ENCODE results near the gene STARD9. TPM values are rescaled to one million over a fixed set of nuclear protein-coding genes. Genes with fewer than 3 reads are reported as not detected.

STARD9 gene
- total RNA-seq, 1 donor from 2014 or later: 10.0 TPM

DNA sequence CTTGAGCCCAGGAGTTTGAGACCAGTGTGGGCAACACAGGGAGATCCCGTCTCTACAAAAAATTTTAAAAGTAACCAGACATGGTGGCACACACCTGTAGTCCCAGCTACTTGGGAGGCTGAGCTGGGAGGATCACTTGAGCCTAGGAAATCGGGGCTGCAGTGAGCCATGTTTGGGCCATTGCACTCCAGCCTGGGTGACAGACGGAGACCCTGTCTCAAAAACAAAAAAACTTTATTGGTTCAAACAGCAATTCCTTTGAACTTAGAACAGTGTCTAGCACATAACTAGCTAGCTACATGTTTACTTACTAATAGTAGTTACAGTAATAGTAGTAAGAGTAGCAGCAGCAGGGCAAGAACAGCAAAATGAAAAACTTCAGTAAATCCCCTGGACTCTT is 16.7 kb upstream of the STARD9 start:
- TF ChIP-seq CTCF (IDR thresholded peaks at IDR 0.05; ENCODE audit: unreplicated experiment): no peak
- H3K27ac Mint-ChIP-seq: no peak overlapping the region
- peaks cover 20% of the 10 kb centered on the region for H3K36me3 Mint-ChIP-seq
- no peaks in the 10 kb centered on the region for H3K27me3 Mint-ChIP-seq (ENCODE audit: low read depth)
- DNase-seq (ENCODE audit: low spot score in 2 of 2, unreplicated experiment in 2 of 2): no peak
- no peaks in the 10 kb centered on the region for H3K4me1 Mint-ChIP-seq
- H3K9me3 Mint-ChIP-seq: no peaks in the 10 kb centered on the region
- H3K4me3 Mint-ChIP-seq: no peak overlapping the region

DNA sequence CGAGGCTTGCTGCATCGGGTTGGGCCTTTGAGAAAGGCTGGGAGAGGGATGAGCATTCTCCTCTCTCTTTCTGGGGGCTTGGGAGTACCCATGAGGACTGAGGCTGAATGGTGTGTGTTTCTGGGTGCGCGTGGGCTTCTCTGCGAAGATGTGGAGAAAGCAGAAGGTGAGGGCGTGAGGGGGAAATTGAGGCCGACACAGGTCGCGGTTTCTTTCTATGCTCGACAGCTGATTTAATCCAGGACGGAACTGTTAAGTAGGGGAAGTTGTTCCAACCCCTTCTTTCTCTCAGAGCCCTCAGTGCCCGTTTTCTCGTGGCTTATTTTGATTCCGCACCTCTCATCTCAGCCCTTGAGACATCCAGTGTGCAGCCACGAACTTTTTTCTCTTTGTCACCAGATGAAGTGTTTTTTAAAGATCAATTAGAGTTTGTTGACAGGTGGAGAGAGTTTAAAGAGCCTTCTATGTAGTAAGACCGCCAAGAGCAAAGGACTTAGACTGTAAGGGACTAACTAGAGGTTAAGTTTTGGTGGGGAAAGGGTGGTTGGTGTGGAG is 711 bp downstream of the STARD9 start:
- DNase-seq (ENCODE audit: low spot score in 2 of 2, unreplicated experiment in 2 of 2): no peak
- peaks cover 13% of the 10 kb centered on the region for H3K4me1 Mint-ChIP-seq
- TF ChIP-seq CTCF (IDR thresholded peaks at IDR 0.05; ENCODE audit: unreplicated experiment): no peak
- H3K9me3 Mint-ChIP-seq: no peaks in the 10 kb centered on the region
- no peaks in the 10 kb centered on the region for H3K36me3 Mint-ChIP-seq
- H3K27ac Mint-ChIP-seq: peak overlapping the region; percentile 79
- H3K27me3 Mint-ChIP-seq (ENCODE audit: low read depth): peaks cover 59% of the 10 kb centered on the region
- H3K4me3 Mint-ChIP-seq: peak overlapping the region; percentile 87

- Mint-ChIP-seq H3K4me1 (peaks cover 19% of the 10 kb centered on the region), H3K27ac (no peak overlapping the region), H3K4me3 (peak overlapping the region; percentile 87), H3K36me3 (no peaks in the 10 kb centered on the region), H3K27me3 (ENCODE audit: low read depth) (peaks cover 65% of the 10 kb centered on the region), H3K9me3 (no peaks in the 10 kb centered on the region)
- no peak for TF ChIP-seq CTCF (IDR thresholded peaks at IDR 0.05; ENCODE audit: unreplicated experiment)
- DNase-seq (ENCODE audit: low spot score in 2 of 2, unreplicated experiment in 2 of 2): no peak
These were observed 1.4 kb downstream of the STARD9 start for GRCh38 chr15:42576776-42577175.

- H3K27me3 Mint-ChIP-seq (ENCODE audit: low read depth): peaks cover 70% of the 10 kb centered on the region
- no peaks in the 10 kb centered on the region for H3K36me3 Mint-ChIP-seq
- H3K4me3 Mint-ChIP-seq: no peak overlapping the region
- no peak for DNase-seq (ENCODE audit: low spot score in 2 of 2, unreplicated experiment in 2 of 2)
- peaks cover 21% of the 10 kb centered on the region for H3K4me1 Mint-ChIP-seq
- no peak for TF ChIP-seq CTCF (IDR thresholded peaks at IDR 0.05; ENCODE audit: unreplicated experiment)
- H3K9me3 Mint-ChIP-seq: no peaks in the 10 kb centered on the region
- H3K27ac Mint-ChIP-seq: no peak overlapping the region
These were observed 2.2 kb downstream of the STARD9 start for GRCh38 chr15:42577514-42578031.

DNA sequence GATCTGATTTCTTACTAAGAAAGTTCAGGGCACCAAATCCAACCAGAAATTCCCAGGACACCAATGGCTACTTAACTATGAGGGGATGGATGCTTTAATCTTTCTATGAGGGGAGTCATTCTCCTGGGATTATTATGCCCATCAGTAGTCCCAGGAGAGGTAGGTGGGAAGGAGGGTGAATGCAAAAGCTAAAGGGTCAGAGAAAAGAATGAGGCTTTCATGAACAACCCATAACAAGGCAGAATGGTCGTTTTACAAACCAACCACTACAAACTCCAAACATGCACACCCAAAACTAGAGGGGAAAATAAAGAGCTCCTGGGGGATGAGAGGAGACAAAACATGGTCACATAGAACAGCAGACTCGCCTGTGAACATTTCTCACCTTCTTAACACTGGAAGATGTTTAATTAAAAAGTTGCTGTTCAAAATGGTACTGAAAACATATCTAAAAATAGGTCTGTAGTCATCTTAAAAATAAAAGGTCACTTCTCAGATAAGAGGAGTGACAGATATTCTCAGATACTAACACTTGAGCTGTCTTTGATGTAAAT is 3.7 kb downstream of the STARD9 start:
- H3K4me1 Mint-ChIP-seq: peaks cover 36% of the 10 kb centered on the region
- no peak overlapping the region for H3K4me3 Mint-ChIP-seq

More for the DNA sequence above, 3.7 kb downstream of the STARD9 start:
- Mint-ChIP-seq H3K9me3 (no peaks in the 10 kb centered on the region), H3K27ac (no peak overlapping the region), H3K27me3 (ENCODE audit: low read depth) (peaks cover 75% of the 10 kb centered on the region), H3K36me3 (no peaks in the 10 kb centered on the region)
- DNase-seq (ENCODE audit: low spot score in 2 of 2, unreplicated experiment in 2 of 2): no peak
- TF ChIP-seq CTCF (IDR thresholded peaks at IDR 0.05; ENCODE audit: unreplicated experiment): no peak
